Measurements from ENCODE around the gene IL27RA.

GRCh38 chr19:13982773-13983172, 48.8 kb upstream of the IL27RA start:
- TF ChIP-seq POLR2AphosphoS5 (IDR thresholded peaks at IDR 0.05; ENCODE audit: insufficient read depth in 1 of 2, low read depth in 1 of 2), result no peak
- no peak for TF ChIP-seq POLR2A (IDR thresholded peaks at IDR 0.05)
- no peak for TF ChIP-seq CTCF (IDR thresholded peaks at IDR 0.05)

Data from vagina (tissue), 2 donors.